Subcutaneous abdominal adipose tissue (tissue), 5 donors: ENCODE results near the gene NAXD.
"Not testable (repeated sequence)": the region's sequence is repeated elsewhere in the genome, so short reads cannot be mapped to it uniquely, and the experiment has no call there.

Source experiments
- H3K27ac ChIP-seq: one replicate; pipeline ENCODE4 v1.7.0; 2013; ENCODE audit warnings: low read depth, mild to moderate bottlenecking, inconsistent platforms, low read length, moderate library complexity
- H3K27me3 ChIP-seq, 5 donors: one replicate each; pipeline ENCODE4 v1.7.0; 2013; ENCODE audit warnings: low read length in 5 of 5, inconsistent platforms in 1 of 5; ENCODE audit not compliant: control insufficient read depth in 5 of 5, insufficient read depth in 4 of 5
- H3K36me3 ChIP-seq, 5 donors: one replicate each; pipeline ENCODE4 v1.7.0; 2013; ENCODE audit warnings: low read length in 5 of 5; ENCODE audit not compliant: control insufficient read depth in 5 of 5, insufficient read depth in 5 of 5
- H3K4me1 ChIP-seq, 5 donors: one replicate each; pipeline ENCODE4 v1.7.0; 2013; ENCODE audit warnings: low read length in 5 of 5, mild to moderate bottlenecking in 3 of 5, moderate library complexity in 1 of 5; ENCODE audit not compliant: control insufficient read depth in 5 of 5, insufficient read depth in 5 of 5
- H3K4me3 ChIP-seq, 5 donors: one replicate each; pipeline ENCODE4 v1.7.0; 2013; ENCODE audit warnings: low read length in 5 of 5, low read depth in 1 of 5
- H3K9ac ChIP-seq, 5 donors: one replicate each; pipeline ENCODE4 v1.7.0; 2013; ENCODE audit warnings: low read length in 5 of 5, mild to moderate bottlenecking in 4 of 5, moderate library complexity in 3 of 5
- H3K9me3 ChIP-seq, 5 donors: one replicate each; pipeline ENCODE4 v1.7.0; 2013; ENCODE audit warnings: low read length in 5 of 5; ENCODE audit not compliant: control insufficient read depth in 5 of 5
- donor health status: healthy.
- donor health status: healthy.
- donor health status: healthy.
- donor health status: healthy.
- donor health status: healthy.

NAXD gene

GRCh38 chr13:110627761-110628476 is 12.6 kb downstream of the NAXD start:
- Histone ChIP-seq H3K27ac (no peak overlapping the region), H3K4me1 (peaks cover 0 to 4% (median 0%) of the 10 kb centered on the region in 5 donors), H3K36me3 (peaks cover 0 to 54% (median 44%) of the 10 kb centered on the region in 5 donors), H3K9me3 (no peaks in the 10 kb centered on the region), H3K9ac (no peak overlapping the region), H3K4me3 (no peak overlapping the region), H3K27me3 (no peaks in the 10 kb centered on the region)

GRCh38 chr13:110628477-110628793 is 13.1 kb downstream of the NAXD start:
- Histone ChIP-seq H3K36me3 (peaks cover 0 to 49% (median 38%) of the 10 kb centered on the region in 5 donors), H3K4me1 (peaks cover 0 to 4% (median 0%) of the 10 kb centered on the region in 5 donors), H3K9me3 (no peaks in the 10 kb centered on the region), H3K27me3 (no peaks in the 10 kb centered on the region), H3K9ac (no peak overlapping the region), H3K27ac (no peak overlapping the region), H3K4me3 (no peak overlapping the region)

GRCh38 chr13:110628952-110629701 is 13.8 kb downstream of the NAXD start:
- Histone ChIP-seq H3K27me3 (no peaks in the 10 kb centered on the region), H3K4me3 (no peak overlapping the region), H3K9ac (no peak overlapping the region), H3K36me3 (peaks cover 0 to 48% (median 38%) of the 10 kb centered on the region in 5 donors), H3K4me1 (peaks cover 0 to 4% (median 0%) of the 10 kb centered on the region in 5 donors), H3K27ac (no peak overlapping the region), H3K9me3 (no peaks in the 10 kb centered on the region)

GRCh38 chr13:110629735-110630134 is 14.4 kb downstream of the NAXD start:
- Histone ChIP-seq H3K9me3 (no peaks in the 10 kb centered on the region), H3K9ac (no peak overlapping the region), H3K27me3 (no peaks in the 10 kb centered on the region), H3K36me3 (peaks cover 0 to 52% (median 41%) of the 10 kb centered on the region in 5 donors), H3K27ac (no peak overlapping the region), H3K4me3 (no peak overlapping the region), H3K4me1 (peaks cover 0 to 4% (median 0%) of the 10 kb centered on the region in 5 donors)

GRCh38 chr13:110630566-110631119 is 15.3 kb downstream of the NAXD start:
- H3K27me3 ChIP-seq = no peaks in the 10 kb centered on the region
- H3K4me1 ChIP-seq = peaks cover 0 to 11% (median under 1%) of the 10 kb centered on the region in 5 donors
- no peak overlapping the region for H3K27ac ChIP-seq
- H3K4me3 ChIP-seq = no peak overlapping the region
- no peaks in the 10 kb centered on the region for H3K9me3 ChIP-seq
- no peak overlapping the region for H3K9ac ChIP-seq
- H3K36me3 ChIP-seq = peaks cover 0 to 52% (median 45%) of the 10 kb centered on the region in 5 donors

- Histone ChIP-seq H3K4me1 (peaks cover 0 to 20% (median 6%) of the 10 kb centered on the region in 5 donors), H3K36me3 (peaks cover 0 to 62% (median 61%) of the 10 kb centered on the region in 5 donors)
- H3K9ac ChIP-seq, H3K27ac ChIP-seq, H3K27me3 ChIP-seq, H3K4me3 ChIP-seq, H3K9me3 ChIP-seq: not testable (repeated sequence)
These were observed 16.9 kb downstream of the NAXD start for GRCh38 chr13:110632255-110632654.

- no peaks in the 10 kb centered on the region for H3K9me3 ChIP-seq
- H3K4me1 ChIP-seq = peaks cover 0 to 20% (median 6%) of the 10 kb centered on the region in 5 donors
- H3K9ac ChIP-seq = no peak overlapping the region
- no peak overlapping the region for H3K27ac ChIP-seq
- no peak overlapping the region for H3K4me3 ChIP-seq
- no peaks in the 10 kb centered on the region for H3K27me3 ChIP-seq
- H3K36me3 ChIP-seq = peaks cover 0 to 62% (median 61%) of the 10 kb centered on the region in 5 donors
These were observed 18.4 kb downstream of the NAXD start for GRCh38 chr13:110633776-110634175.

GRCh38 chr13:110634558-110634957 is 19.2 kb downstream of the NAXD start:
- H3K9me3 ChIP-seq = no peaks in the 10 kb centered on the region
- H3K36me3 ChIP-seq = peaks cover 0 to 68% (median 62%) of the 10 kb centered on the region in 5 donors
- no peak overlapping the region for H3K9ac ChIP-seq
- no peak overlapping the region for H3K4me3 ChIP-seq
- H3K4me1 ChIP-seq = peaks cover 0 to 20% (median 6%) of the 10 kb centered on the region in 5 donors
- H3K27me3 ChIP-seq = no peaks in the 10 kb centered on the region
- no peak overlapping the region for H3K27ac ChIP-seq

- Histone ChIP-seq H3K27ac (no peak overlapping the region), H3K9me3 (no peaks in the 10 kb centered on the region), H3K27me3 (no peaks in the 10 kb centered on the region), H3K36me3 (peaks cover 0 to 74% (median 66%) of the 10 kb centered on the region in 5 donors), H3K9ac (no peak overlapping the region), H3K4me1 (peaks cover 0 to 19% (median 6%) of the 10 kb centered on the region in 5 donors), H3K4me3 (no peak overlapping the region)
These were observed 20.2 kb downstream of the NAXD start for GRCh38 chr13:110635405-110636002.
